ENCODE results near the gene ASCL5. TPM values are rescaled to one million over a fixed set of nuclear protein-coding genes. Genes with fewer than 3 reads are reported as not detected.
A peak's percentile ranks its signal among the peaks of the same experiment; 100 is the strongest.

The ASCL5 gene
- total and polyA plus RNA-seq, 2 donors (not counting 1 experiment from before 2014, with no cell fraction given): not detected

DNA sequence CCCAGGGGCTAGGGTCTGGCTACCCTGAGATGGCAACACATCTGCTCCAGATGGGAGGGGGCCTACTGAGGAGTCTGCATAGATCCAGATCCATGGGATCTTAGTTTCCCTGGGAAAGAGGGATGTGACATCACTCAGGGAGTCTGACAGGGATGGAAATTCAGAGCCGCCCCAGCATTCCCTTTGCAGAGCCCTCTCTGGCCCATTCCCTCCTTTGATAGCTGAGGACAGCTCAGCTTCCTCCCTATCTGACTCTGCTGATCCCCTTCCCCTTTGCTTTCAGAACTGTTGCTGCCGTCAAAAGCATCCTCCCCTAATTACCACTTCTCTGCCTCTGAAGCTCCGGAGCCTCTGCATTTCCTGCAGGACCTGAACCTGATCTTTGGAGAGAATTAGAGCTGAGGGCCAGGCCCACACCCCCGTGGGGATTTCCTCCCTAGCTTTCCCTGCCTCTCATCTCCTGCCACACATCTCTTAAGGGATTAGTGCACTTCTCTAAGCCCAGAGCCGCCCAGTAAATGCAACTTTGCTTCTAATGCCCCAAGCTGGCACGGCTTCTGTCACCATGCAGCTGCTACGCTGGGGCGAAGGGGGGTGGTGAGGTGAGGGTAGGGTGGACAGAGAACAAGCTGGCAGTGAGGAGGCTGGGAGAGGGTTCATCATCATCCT, 9.5 kb upstream of the ASCL5 start:
- Histone ChIP-seq H4K20me1 (ENCODE audit: control insufficient read depth, extremely low read depth, insufficient read depth, low read length) (no peaks in the 10 kb centered on the region), H3K4me1 (ENCODE audit: control insufficient read depth, extremely low read depth, insufficient read depth, low read length) (peaks cover 13% of the 10 kb centered on the region), H3K4me2 (ENCODE audit: extremely low read depth, insufficient read depth, low read length) (no peak overlapping the region), H2AFZ (ENCODE audit: low read length) (no peak overlapping the region), H3K4me3 (replicated peaks in 1 of 4; ENCODE audit: control extremely low read depth in 1 of 4, insufficient read depth in 1 of 4, low read depth in 3 of 4, low read length in 4 of 4) (no peak overlapping the region), H3K79me2 (ENCODE audit: control insufficient read depth, insufficient read depth, low read length) (no peaks in the 10 kb centered on the region), H3K36me3 (ENCODE audit: control insufficient read depth, insufficient read depth, low read length) (peaks cover 2% of the 10 kb centered on the region), H3K9me3 (ENCODE audit: control insufficient read depth, insufficient read depth, low read depth, low read length) (no peaks in the 10 kb centered on the region), H3K9ac (ENCODE audit: insufficient read depth, low read length) (no peak overlapping the region), H3K27ac (ENCODE audit: insufficient read depth, low read length) (peak overlapping the region; percentile 47), H3K27me3 (ENCODE audit: control insufficient read depth, insufficient read depth, low read length) (no peaks in the 10 kb centered on the region)
- DNase-seq (ENCODE audit: low read depth in 2 of 2): no peak
- TF ChIP-seq, protein P1, sequence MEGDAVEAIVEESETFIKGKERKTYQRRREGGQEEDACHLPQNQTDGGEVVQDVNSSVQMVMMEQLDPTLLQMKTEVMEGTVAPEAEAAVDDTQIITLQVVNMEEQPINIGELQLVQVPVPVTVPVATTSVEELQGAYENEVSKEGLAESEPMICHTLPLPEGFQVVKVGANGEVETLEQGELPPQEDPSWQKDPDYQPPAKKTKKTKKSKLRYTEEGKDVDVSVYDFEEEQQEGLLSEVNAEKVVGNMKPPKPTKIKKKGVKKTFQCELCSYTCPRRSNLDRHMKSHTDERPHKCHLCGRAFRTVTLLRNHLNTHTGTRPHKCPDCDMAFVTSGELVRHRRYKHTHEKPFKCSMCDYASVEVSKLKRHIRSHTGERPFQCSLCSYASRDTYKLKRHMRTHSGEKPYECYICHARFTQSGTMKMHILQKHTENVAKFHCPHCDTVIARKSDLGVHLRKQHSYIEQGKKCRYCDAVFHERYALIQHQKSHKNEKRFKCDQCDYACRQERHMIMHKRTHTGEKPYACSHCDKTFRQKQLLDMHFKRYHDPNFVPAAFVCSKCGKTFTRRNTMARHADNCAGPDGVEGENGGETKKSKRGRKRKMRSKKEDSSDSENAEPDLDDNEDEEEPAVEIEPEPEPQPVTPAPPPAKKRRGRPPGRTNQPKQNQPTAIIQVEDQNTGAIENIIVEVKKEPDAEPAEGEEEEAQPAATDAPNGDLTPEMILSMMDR (conservative IDR thresholded peaks at IDR 0.05 in 1 of 2, IDR thresholded peaks at IDR 0.05 in 1 of 2; ENCODE audit: low read depth in 1 of 2, low read length in 2 of 2): no peak
- no peak for TF ChIP-seq EZH2 (IDR thresholded peaks at IDR 0.05; ENCODE audit: low read length, missing control alignments)

DNA sequence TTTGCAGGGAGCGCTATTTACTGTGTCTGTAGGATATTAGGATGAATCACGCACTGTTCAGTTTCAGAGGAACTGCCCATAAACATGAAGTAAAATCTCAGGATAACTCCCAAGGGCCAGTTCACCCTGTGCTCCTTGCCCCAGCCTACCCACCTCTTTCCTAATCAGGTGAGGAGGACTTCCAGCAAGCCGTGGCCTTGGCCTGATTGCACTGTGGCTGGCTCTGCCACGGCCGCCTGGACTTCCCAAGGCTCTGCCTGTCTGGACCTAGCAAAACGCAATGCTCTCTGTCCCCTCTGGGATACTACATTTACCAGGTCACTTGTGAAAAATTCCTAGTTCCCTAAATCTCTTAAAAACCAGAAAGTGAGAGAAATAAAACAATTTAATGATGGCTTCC, 7.4 kb upstream of the ASCL5 start:
- no peak for DNase-seq (ENCODE audit: low read depth in 2 of 2)

DNA sequence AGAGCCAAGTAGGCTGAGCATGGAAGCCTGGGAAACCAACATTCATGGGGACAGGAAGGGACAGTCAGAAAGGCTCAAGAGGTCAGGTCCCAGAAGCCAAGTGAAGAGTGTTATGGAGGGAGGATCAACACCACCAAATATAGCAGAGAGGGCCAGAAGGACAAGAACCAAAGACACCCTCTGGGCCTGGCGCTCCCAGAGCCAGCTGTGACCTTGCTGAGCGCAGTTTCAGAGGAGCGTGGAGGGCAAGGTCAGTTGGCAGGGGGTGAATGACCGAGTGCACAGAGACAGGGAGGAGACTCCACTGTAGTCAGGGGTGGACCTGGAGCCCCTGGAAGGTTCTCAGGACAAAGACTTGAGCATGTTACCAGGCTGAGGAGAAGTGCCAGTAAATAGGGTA, 4.4 kb upstream of the ASCL5 start:
- H3K4me3 ChIP-seq (replicated peaks in 1 of 4; ENCODE audit: control extremely low read depth in 1 of 4, insufficient read depth in 1 of 4, low read depth in 3 of 4, low read length in 4 of 4): no peak overlapping the region
- H3K9me3 ChIP-seq (ENCODE audit: control insufficient read depth, insufficient read depth, low read depth, low read length): no peaks in the 10 kb centered on the region
- no peak overlapping the region for H3K27ac ChIP-seq (ENCODE audit: insufficient read depth, low read length)
- H3K4me2 ChIP-seq (ENCODE audit: extremely low read depth, insufficient read depth, low read length): no peak overlapping the region
- no peak for DNase-seq (ENCODE audit: low read depth in 2 of 2)
- H4K20me1 ChIP-seq (ENCODE audit: control insufficient read depth, extremely low read depth, insufficient read depth, low read length): no peaks in the 10 kb centered on the region
- H3K79me2 ChIP-seq (ENCODE audit: control insufficient read depth, insufficient read depth, low read length): no peaks in the 10 kb centered on the region
- H3K36me3 ChIP-seq (ENCODE audit: control insufficient read depth, insufficient read depth, low read length): peaks cover 2% of the 10 kb centered on the region
- no peak overlapping the region for H3K9ac ChIP-seq (ENCODE audit: insufficient read depth, low read length)
- H3K27me3 ChIP-seq (ENCODE audit: control insufficient read depth, insufficient read depth, low read length): no peaks in the 10 kb centered on the region
- TF ChIP-seq EZH2 (IDR thresholded peaks at IDR 0.05; ENCODE audit: low read length, missing control alignments): no peak
- TF ChIP-seq, protein P1 (conservative IDR thresholded peaks at IDR 0.05 in 1 of 2, IDR thresholded peaks at IDR 0.05 in 1 of 2; ENCODE audit: low read depth in 1 of 2, low read length in 2 of 2): no peak
- no peak overlapping the region for H2AFZ ChIP-seq (ENCODE audit: low read length)
- H3K4me1 ChIP-seq (ENCODE audit: control insufficient read depth, extremely low read depth, insufficient read depth, low read length): peaks cover under 1% of the 10 kb centered on the region

More for the DNA sequence above, 7.4 kb upstream of the ASCL5 start:
- no peak overlapping the region for H3K4me3 ChIP-seq (replicated peaks in 1 of 4; ENCODE audit: control extremely low read depth in 1 of 4, insufficient read depth in 1 of 4, low read depth in 3 of 4, low read length in 4 of 4)
- peaks cover 13% of the 10 kb centered on the region for H3K4me1 ChIP-seq (ENCODE audit: control insufficient read depth, extremely low read depth, insufficient read depth, low read length)
- H3K27ac ChIP-seq (ENCODE audit: insufficient read depth, low read length): no peak overlapping the region
- H3K36me3 ChIP-seq (ENCODE audit: control insufficient read depth, insufficient read depth, low read length): peaks cover 2% of the 10 kb centered on the region
- H2AFZ ChIP-seq (ENCODE audit: low read length): no peak overlapping the region
- H3K79me2 ChIP-seq (ENCODE audit: control insufficient read depth, insufficient read depth, low read length): no peaks in the 10 kb centered on the region
- H3K27me3 ChIP-seq (ENCODE audit: control insufficient read depth, insufficient read depth, low read length): no peaks in the 10 kb centered on the region
- no peak overlapping the region for H3K4me2 ChIP-seq (ENCODE audit: extremely low read depth, insufficient read depth, low read length)
- TF ChIP-seq EZH2 (IDR thresholded peaks at IDR 0.05; ENCODE audit: low read length, missing control alignments): no peak
- TF ChIP-seq, protein P1 (conservative IDR thresholded peaks at IDR 0.05 in 1 of 2, IDR thresholded peaks at IDR 0.05 in 1 of 2; ENCODE audit: low read depth in 1 of 2, low read length in 2 of 2): no peak
- H3K9me3 ChIP-seq (ENCODE audit: control insufficient read depth, insufficient read depth, low read depth, low read length): no peaks in the 10 kb centered on the region
- H4K20me1 ChIP-seq (ENCODE audit: control insufficient read depth, extremely low read depth, insufficient read depth, low read length): no peaks in the 10 kb centered on the region
- no peak overlapping the region for H3K9ac ChIP-seq (ENCODE audit: insufficient read depth, low read length)

Data from fibroblast of lung (primary cell).